SK-N-SH treated with all-trans-retinoic acid at 6 μM for 48 hours (cell line): ENCODE results near the gene KIF1C.

ENCODE experiments used
- ESRRG ChIP-seq: fragments of 250-450 bp; sonication (Bioruptor Pico); IDR thresholded peaks from 2 replicates; pipeline ENCODE4 v1.6.1; 2021; ENCODE audit warnings: mild to moderate bottlenecking
- PPARA ChIP-seq: fragments of 250-450 bp; sonication (Bioruptor Pico); IDR thresholded peaks from 2 replicates; pipeline ENCODE4 v1.5.0; 2020; ENCODE audit warnings: mild to moderate bottlenecking, borderline replicate concordance
- RARB ChIP-seq: fragments of 250-450 bp; sonication (Bioruptor Pico); IDR thresholded peaks from 2 replicates; pipeline ENCODE4 v1.8.0; 2021; ENCODE audit warnings: mild to moderate bottlenecking, moderate library complexity
- SNAI2 ChIP-seq: fragments of 250-450 bp; sonication (Bioruptor Pico); IDR thresholded peaks from 2 replicates; pipeline ENCODE4 v1.5.0; 2020; ENCODE audit warnings: mild to moderate bottlenecking, moderate library complexity
- TCF4 ChIP-seq: fragments of 250-450 bp; sonication (Bioruptor Pico); IDR thresholded peaks from 2 replicates; pipeline ENCODE4 v1.8.0; 2021; ENCODE audit warnings: mild to moderate bottlenecking, moderate library complexity, borderline replicate concordance
- ZC3H10 ChIP-seq: fragments of 250-450 bp; sonication (Bioruptor Pico); IDR thresholded peaks from 2 replicates; pipeline ENCODE4 v1.5.1; 2021; ENCODE audit warnings: mild to moderate bottlenecking, moderate library complexity
- ZFP3 ChIP-seq: fragments of 250-450 bp; sonication (Bioruptor Pico); IDR thresholded peaks from 2 replicates; pipeline ENCODE4 v1.5.0; 2020; ENCODE audit warnings: mild to moderate bottlenecking, moderate library complexity
- ZFP30 ChIP-seq: fragments of 450-650 bp; formaldehyde crosslinking; IDR thresholded peaks from 2 replicates; pipeline ENCODE4 v1.5.0; 2022; ENCODE audit warnings: mild to moderate bottlenecking, moderate library complexity
- ZNF8 ChIP-seq: fragments of 450-650 bp; formaldehyde crosslinking; IDR thresholded peaks from 2 replicates; pipeline ENCODE4 v1.5.0; 2020; ENCODE audit warnings: mild to moderate bottlenecking, moderate library complexity
- TF ChIP-seq, protein P1 (sequence below): fragments of 250-450 bp; sonication (Bioruptor Pico); IDR thresholded peaks from 2 replicates; pipeline ENCODE4 v1.8.0; 2020; ENCODE audit warnings: mild to moderate bottlenecking, moderate library complexity, borderline replicate concordance
- TF ChIP-seq, protein P2 (sequence below): fragments of 250-450 bp; sonication (Bioruptor Pico); IDR thresholded peaks from 2 replicates; pipeline ENCODE4 v1.5.1; 2021; ENCODE audit warnings: mild to moderate bottlenecking, moderate library complexity
- TF ChIP-seq, protein P3 (sequence below): fragments of 250-450 bp; sonication (Bioruptor Pico); IDR thresholded peaks from 2 replicates; pipeline ENCODE4 v1.5.0; 2020; ENCODE audit warnings: mild to moderate bottlenecking, moderate library complexity

DNA sequence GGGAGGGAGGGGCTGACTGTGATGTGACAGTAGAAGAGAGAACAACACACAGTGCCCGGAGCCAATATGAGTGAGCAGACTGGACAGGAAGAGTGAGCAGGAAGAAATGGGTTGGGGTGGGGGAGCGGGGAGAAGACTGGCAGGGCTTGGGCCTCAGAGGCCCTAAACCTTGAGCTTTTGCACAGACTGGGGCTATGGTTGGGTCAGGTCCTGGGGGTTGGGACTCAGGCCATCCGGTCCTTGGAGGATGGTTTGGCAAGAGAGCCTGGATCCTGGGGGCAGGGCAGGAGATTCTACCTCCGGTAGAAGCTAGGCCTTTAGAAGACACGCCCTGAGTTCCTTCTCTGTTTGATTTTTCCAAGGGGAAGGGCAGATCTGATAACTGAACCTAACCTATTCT, 11.3 kb upstream of the KIF1C start:
- TF ChIP-seq SNAI2 (no peak), RARB (CRISPR knock-in tag) (no peak), TCF4 (CRISPR knock-in tag) (no peak), ZFP30 (CRISPR knock-in tag) (no peak), ZNF8 (no peak), PPARA (CRISPR knock-in tag) (no peak), ZFP3 (CRISPR knock-in tag) (no peak), ESRRG (CRISPR knock-in tag) (no peak), ZC3H10 (no peak)
- TF ChIP-seq, protein P1, sequence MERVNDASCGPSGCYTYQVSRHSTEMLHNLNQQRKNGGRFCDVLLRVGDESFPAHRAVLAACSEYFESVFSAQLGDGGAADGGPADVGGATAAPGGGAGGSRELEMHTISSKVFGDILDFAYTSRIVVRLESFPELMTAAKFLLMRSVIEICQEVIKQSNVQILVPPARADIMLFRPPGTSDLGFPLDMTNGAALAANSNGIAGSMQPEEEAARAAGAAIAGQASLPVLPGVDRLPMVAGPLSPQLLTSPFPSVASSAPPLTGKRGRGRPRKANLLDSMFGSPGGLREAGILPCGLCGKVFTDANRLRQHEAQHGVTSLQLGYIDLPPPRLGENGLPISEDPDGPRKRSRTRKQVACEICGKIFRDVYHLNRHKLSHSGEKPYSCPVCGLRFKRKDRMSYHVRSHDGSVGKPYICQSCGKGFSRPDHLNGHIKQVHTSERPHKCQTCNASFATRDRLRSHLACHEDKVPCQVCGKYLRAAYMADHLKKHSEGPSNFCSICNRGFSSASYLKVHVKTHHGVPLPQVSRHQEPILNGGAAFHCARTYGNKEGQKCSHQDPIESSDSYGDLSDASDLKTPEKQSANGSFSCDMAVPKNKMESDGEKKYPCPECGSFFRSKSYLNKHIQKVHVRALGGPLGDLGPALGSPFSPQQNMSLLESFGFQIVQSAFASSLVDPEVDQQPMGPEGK (CRISPR knock-in tag), result no peak
- TF ChIP-seq, protein P2, sequence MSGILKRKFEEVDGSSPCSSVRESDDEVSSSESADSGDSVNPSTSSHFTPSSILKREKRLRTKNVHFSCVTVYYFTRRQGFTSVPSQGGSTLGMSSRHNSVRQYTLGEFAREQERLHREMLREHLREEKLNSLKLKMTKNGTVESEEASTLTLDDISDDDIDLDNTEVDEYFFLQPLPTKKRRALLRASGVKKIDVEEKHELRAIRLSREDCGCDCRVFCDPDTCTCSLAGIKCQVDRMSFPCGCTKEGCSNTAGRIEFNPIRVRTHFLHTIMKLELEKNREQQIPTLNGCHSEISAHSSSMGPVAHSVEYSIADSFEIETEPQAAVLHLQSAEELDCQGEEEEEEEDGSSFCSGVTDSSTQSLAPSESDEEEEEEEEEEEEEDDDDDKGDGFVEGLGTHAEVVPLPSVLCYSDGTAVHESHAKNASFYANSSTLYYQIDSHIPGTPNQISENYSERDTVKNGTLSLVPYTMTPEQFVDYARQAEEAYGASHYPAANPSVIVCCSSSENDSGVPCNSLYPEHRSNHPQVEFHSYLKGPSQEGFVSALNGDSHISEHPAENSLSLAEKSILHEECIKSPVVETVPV (CRISPR knock-in tag), result no peak
- TF ChIP-seq, protein P3, sequence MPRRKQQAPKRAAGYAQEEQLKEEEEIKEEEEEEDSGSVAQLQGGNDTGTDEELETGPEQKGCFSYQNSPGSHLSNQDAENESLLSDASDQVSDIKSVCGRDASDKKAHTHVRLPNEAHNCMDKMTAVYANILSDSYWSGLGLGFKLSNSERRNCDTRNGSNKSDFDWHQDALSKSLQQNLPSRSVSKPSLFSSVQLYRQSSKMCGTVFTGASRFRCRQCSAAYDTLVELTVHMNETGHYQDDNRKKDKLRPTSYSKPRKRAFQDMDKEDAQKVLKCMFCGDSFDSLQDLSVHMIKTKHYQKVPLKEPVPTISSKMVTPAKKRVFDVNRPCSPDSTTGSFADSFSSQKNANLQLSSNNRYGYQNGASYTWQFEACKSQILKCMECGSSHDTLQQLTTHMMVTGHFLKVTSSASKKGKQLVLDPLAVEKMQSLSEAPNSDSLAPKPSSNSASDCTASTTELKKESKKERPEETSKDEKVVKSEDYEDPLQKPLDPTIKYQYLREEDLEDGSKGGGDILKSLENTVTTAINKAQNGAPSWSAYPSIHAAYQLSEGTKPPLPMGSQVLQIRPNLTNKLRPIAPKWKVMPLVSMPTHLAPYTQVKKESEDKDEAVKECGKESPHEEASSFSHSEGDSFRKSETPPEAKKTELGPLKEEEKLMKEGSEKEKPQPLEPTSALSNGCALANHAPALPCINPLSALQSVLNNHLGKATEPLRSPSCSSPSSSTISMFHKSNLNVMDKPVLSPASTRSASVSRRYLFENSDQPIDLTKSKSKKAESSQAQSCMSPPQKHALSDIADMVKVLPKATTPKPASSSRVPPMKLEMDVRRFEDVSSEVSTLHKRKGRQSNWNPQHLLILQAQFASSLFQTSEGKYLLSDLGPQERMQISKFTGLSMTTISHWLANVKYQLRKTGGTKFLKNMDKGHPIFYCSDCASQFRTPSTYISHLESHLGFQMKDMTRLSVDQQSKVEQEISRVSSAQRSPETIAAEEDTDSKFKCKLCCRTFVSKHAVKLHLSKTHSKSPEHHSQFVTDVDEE (CRISPR knock-in tag), result no peak
